HL-60 (cell line): ENCODE data around the gene GRWD1.
A peak's percentile ranks its signal among the peaks of the same experiment; 100 is the strongest.

Source experiments
- DNase-seq, 2 experiments: peaks; one replicate each; pipeline ENCODE4 v3.0.0-alpha.2; 2010 to 2020; ENCODE audit warnings: low read depth in 1 of 2, low spot score in 1 of 2
- H3K27ac ChIP-seq: fragments of 250-450 bp; sonication (Bioruptor Pico); replicated peaks from 2 replicates; pipeline ENCODE4 v1.5.1; 2020; ENCODE audit warnings: mild to moderate bottlenecking, moderate library complexity
- H3K27me3 ChIP-seq: fragments of 250-450 bp; sonication (Bioruptor Pico); 2 replicates; pipeline ENCODE4 v1.5.1; 2021; ENCODE audit warnings: mild to moderate bottlenecking, moderate library complexity; ENCODE audit not compliant: insufficient read depth, poor library complexity, severe bottlenecking
- H3K4me3 ChIP-seq: replicated peaks from 2 replicates; pipeline ENCODE4 v1.5.1; 2011; ENCODE audit warnings: mild to moderate bottlenecking, control low read depth, low read length; ENCODE audit not compliant: insufficient read depth
- GABPA ChIP-seq: IDR thresholded peaks from 2 replicates; pipeline ENCODE4 v1.6.1; 2012; ENCODE audit warnings: low read depth
- POLR2AphosphoS5 ChIP-seq: IDR thresholded peaks from 2 replicates; pipeline ENCODE4 v1.6.1; 2012; ENCODE audit warnings: low read depth
- SPI1 ChIP-seq: IDR thresholded peaks from 2 replicates; pipeline ENCODE4 v1.6.1; 2012; ENCODE audit warnings: low read depth, mild to moderate bottlenecking, borderline replicate concordance
- TF ChIP-seq, protein P1 (sequence below): IDR thresholded peaks from 2 replicates; pipeline ENCODE4 v1.6.1; 2012; ENCODE audit warnings: low read depth; ENCODE audit not compliant: insufficient replicate concordance
- TF ChIP-seq, protein P2 (sequence below): IDR thresholded peaks from one replicate; pipeline ENCODE4 v1.5.1; 2011; ENCODE audit warnings: low read length, control low read depth, inconsistent platforms; ENCODE audit not compliant: insufficient read depth

GRWD1 gene

DNA sequence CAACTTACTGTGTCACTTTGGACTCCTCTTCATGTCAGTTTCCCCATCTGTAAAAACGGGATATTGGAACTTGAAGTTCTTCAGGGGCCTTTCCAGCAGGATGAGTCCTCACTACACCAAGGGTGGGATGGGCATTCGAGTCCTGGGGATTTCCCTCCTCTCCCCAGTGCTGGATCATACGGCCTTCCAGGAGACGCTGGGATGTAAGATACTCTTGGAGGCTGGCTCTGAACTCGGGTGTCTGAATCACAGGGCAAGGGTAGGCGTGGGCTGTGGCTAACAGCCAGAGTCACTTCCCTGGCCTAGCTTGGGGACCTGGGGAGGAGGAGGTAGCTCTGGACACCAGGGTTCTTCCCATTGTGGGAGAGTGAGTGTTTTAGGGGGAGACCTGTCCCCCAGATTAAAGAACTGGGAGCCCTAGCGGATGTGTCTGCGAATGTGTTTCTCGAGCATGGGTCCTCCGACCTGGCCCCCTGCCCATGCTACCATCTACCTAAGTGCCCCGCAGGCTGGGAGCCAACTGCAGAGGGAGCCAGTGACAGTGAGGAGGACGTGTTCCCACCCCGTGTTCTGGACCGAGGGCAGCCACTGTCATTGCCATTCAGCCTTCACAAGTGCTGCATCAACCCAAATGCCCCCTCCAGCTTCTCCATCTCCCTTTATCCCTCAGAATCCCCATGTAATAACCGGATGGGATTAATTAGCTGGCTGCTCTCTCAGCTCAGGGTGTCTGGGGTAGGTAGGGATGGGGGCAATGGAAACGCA, 21.0 kb downstream of the GRWD1 start:
- Histone ChIP-seq H3K27ac (no peak overlapping the region), H3K4me3 (no peak overlapping the region), H3K27me3 (no peaks in the 10 kb centered on the region)
- TF ChIP-seq GABPA, result no peak
- TF ChIP-seq, protein P1, sequence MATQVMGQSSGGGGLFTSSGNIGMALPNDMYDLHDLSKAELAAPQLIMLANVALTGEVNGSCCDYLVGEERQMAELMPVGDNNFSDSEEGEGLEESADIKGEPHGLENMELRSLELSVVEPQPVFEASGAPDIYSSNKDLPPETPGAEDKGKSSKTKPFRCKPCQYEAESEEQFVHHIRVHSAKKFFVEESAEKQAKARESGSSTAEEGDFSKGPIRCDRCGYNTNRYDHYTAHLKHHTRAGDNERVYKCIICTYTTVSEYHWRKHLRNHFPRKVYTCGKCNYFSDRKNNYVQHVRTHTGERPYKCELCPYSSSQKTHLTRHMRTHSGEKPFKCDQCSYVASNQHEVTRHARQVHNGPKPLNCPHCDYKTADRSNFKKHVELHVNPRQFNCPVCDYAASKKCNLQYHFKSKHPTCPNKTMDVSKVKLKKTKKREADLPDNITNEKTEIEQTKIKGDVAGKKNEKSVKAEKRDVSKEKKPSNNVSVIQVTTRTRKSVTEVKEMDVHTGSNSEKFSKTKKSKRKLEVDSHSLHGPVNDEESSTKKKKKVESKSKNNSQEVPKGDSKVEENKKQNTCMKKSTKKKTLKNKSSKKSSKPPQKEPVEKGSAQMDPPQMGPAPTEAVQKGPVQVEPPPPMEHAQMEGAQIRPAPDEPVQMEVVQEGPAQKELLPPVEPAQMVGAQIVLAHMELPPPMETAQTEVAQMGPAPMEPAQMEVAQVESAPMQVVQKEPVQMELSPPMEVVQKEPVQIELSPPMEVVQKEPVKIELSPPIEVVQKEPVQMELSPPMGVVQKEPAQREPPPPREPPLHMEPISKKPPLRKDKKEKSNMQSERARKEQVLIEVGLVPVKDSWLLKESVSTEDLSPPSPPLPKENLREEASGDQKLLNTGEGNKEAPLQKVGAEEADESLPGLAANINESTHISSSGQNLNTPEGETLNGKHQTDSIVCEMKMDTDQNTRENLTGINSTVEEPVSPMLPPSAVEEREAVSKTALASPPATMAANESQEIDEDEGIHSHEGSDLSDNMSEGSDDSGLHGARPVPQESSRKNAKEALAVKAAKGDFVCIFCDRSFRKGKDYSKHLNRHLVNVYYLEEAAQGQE, result no peak
- TF ChIP-seq POLR2AphosphoS5, result no peak
- no peak for TF ChIP-seq SPI1
- TF ChIP-seq, protein P2, sequence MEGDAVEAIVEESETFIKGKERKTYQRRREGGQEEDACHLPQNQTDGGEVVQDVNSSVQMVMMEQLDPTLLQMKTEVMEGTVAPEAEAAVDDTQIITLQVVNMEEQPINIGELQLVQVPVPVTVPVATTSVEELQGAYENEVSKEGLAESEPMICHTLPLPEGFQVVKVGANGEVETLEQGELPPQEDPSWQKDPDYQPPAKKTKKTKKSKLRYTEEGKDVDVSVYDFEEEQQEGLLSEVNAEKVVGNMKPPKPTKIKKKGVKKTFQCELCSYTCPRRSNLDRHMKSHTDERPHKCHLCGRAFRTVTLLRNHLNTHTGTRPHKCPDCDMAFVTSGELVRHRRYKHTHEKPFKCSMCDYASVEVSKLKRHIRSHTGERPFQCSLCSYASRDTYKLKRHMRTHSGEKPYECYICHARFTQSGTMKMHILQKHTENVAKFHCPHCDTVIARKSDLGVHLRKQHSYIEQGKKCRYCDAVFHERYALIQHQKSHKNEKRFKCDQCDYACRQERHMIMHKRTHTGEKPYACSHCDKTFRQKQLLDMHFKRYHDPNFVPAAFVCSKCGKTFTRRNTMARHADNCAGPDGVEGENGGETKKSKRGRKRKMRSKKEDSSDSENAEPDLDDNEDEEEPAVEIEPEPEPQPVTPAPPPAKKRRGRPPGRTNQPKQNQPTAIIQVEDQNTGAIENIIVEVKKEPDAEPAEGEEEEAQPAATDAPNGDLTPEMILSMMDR, result no peak
- no peak for DNase-seq

DNA sequence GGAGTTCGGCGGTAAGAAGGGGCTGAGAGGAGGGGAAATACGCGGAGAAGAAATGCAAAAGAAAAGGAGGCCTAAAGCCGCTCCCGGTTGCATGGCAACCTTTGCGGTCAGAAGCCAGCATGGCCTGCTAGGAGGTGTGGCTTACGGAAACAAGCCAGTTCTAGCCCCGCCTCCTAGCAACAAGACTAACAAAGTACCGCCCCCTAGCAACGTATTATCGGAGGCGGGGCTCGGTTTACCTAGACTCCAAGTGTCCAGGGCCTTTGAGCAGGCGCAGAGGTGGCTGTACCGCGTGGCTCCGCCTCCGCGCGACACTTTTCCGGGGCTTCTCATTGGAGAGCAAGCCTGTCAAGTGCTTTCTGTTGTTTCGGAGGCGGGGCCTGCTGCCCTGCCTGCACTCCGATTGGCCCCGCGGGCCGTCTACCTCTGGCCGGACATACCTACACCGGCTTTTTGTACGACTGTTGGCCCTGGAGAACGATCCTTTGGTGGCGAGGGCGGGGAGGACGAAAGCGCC, 23.0 kb downstream of the GRWD1 start:
- Histone ChIP-seq H3K27ac (peak overlapping the region; percentile 97), H3K4me3 (peak overlapping the region; percentile 86), H3K27me3 (no peaks in the 10 kb centered on the region)
- DNase-seq, result peak; percentile 100
- TF ChIP-seq POLR2AphosphoS5, result no peak
- no peak for TF ChIP-seq SPI1
- TF ChIP-seq, protein P1, result no peak

DNA sequence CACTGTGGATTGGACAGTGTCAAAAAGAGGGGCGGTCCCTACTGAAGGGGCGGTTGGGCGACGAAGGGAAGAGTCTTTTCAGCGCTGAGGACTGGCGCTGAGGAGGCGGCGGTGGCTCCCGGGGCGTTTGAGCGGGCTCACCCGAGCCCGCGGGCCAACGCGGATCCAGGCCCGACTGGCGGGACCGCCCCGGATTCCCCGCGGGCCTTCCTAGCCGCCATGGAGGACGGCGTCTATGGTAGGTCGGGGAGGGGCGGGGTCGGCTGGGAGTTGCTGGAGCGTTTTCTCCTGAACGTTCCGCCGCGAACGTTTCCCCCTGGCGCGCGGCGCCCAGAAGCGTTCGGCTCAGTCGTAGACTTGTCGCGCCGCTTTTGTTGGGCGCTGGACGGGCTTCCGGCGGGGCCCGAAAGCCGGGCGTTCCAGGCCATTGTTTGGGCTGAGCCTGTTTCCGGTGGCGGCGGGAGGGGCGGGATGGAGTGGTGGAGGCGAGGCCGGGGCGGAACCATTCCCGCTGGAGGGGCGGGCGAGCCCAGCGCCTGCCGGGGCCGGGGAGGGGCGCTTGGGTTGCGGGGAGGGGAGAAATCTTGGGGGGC, 23.6 kb downstream of the GRWD1 start, which contains the start of gene CYTH2:
Gene CYTH2, plus strand, starts transcription at position 81 of the 593 bp plus-strand sequence. Its CDS starts 139 bp downstream, at position 220.
- Histone ChIP-seq H3K27me3 (no peaks in the 10 kb centered on the region), H3K4me3 (peak within 1 kb of the TSS; percentile 86), H3K27ac (peak within 1 kb of the TSS; percentile 97)
- peak; percentile 46 to 76 for DNase-seq
- peak; percentile 78; the same call in 1 of the 2 replicates for TF ChIP-seq POLR2AphosphoS5
- TF ChIP-seq, protein P1, result peak; percentile 64
- peak; percentile 78 for TF ChIP-seq GABPA
- TF ChIP-seq SPI1, result no peak
- TF ChIP-seq, protein P2, result no peak
